GM23338 (cell line): Measurements from ENCODE around the gene HS6ST1. TPM values are rescaled to one million over a fixed set of nuclear protein-coding genes. Genes with fewer than 3 reads are reported as not detected.

Source experiments
- ATAC-seq: fragments of 200-7000 bp; cut with Tn5 transposase; 3 replicates; pipeline ENCODE4 v1.9.1; 2020
- DNase-seq: peaks from one replicate; pipeline ENCODE4 v3.0.0-alpha.2; 2015; ENCODE audit warnings: low spot score
- H2AFZ ChIP-seq: fragments of 200-600 bp; sonication (generic); 2 replicates; pipeline ENCODE4 v1.8.0; 2016; ENCODE audit warnings: antibody characterized with exemption, mild to moderate bottlenecking, moderate library complexity
- H3F3A ChIP-seq: fragments of 200-600 bp; sonication (generic); replicated peaks from 2 replicates; pipeline ENCODE4 v1.8.0; 2017; ENCODE audit warnings: antibody characterized with exemption, mixed run types, low read depth
- H3K27ac ChIP-seq: fragments of 200-600 bp; sonication (generic); 2 replicates; pipeline ENCODE4 v1.6.1; 2016; ENCODE audit warnings: low read depth
- H3K27me3 ChIP-seq: fragments of 200-600 bp; sonication (generic); 2 replicates; pipeline ENCODE4 v1.8.0; 2016; ENCODE audit warnings: mild to moderate bottlenecking, mixed run types, moderate library complexity; ENCODE audit not compliant: insufficient read depth
- H3K36me3 ChIP-seq: fragments of 200-600 bp; sonication (generic); 2 replicates; pipeline ENCODE4 v1.8.0; 2016; ENCODE audit warnings: mild to moderate bottlenecking; ENCODE audit not compliant: insufficient read depth
- H3K4me1 ChIP-seq: fragments of 200-600 bp; sonication (generic); 2 replicates; pipeline ENCODE4 v1.8.0; 2016; ENCODE audit warnings: mild to moderate bottlenecking, moderate library complexity; ENCODE audit not compliant: insufficient read depth
- H3K4me2 ChIP-seq: fragments of 200-600 bp; sonication (generic); 2 replicates; pipeline ENCODE4 v1.7.1; 2017; ENCODE audit warnings: mixed run types
- H3K4me3 ChIP-seq: fragments of 200-600 bp; sonication (generic); 2 replicates; pipeline ENCODE4 v1.6.1; 2016; ENCODE audit warnings: mixed run types
- H3K79me2 ChIP-seq: fragments of 200-600 bp; sonication (generic); replicated peaks from 2 replicates; pipeline ENCODE4 v1.8.0; 2017; ENCODE audit warnings: mild to moderate bottlenecking; ENCODE audit not compliant: insufficient read depth
- H3K9me2 ChIP-seq: fragments of 200-600 bp; sonication (generic); 2 replicates; pipeline ENCODE4 v1.8.0; 2017; ENCODE audit not compliant: insufficient read depth
- H4K20me1 ChIP-seq: fragments of 200-600 bp; sonication (generic); replicated peaks from 2 replicates; pipeline ENCODE4 v1.8.0; 2017; ENCODE audit warnings: mild to moderate bottlenecking; ENCODE audit not compliant: insufficient read depth
- H3K27ac Mint-ChIP-seq: 2 replicates; pipeline ENCODE4 v1.8.0; 2020; ENCODE audit warnings: inconsistent platforms, mild to moderate bottlenecking, moderate library complexity, mixed read lengths
- H3K27me3 Mint-ChIP-seq: 3 replicates; pipeline ENCODE4 v1.8.0; 2022; ENCODE audit warnings: low read depth, mild to moderate bottlenecking, moderate library complexity, mixed read lengths, inconsistent platforms; ENCODE audit not compliant: insufficient read depth, poor library complexity
- H3K36me3 Mint-ChIP-seq: 3 replicates; pipeline ENCODE4 v1.8.0; 2021; ENCODE audit warnings: low read depth, mild to moderate bottlenecking, inconsistent platforms, moderate library complexity, mixed read lengths
- H3K4me1 Mint-ChIP-seq: 3 replicates; pipeline ENCODE4 v1.8.0; 2020; ENCODE audit warnings: mild to moderate bottlenecking, inconsistent platforms, mixed read lengths
- H3K4me3 Mint-ChIP-seq: 3 replicates; pipeline ENCODE4 v1.8.0; 2021; ENCODE audit warnings: moderate library complexity, mild to moderate bottlenecking, inconsistent platforms, mixed read lengths
- H3K9me3 Mint-ChIP-seq: 3 replicates; pipeline ENCODE4 v1.8.0; 2020; ENCODE audit warnings: moderate library complexity, mild to moderate bottlenecking, inconsistent platforms, mixed read lengths
- CREB1 ChIP-seq: fragments of 250-450 bp; sonication (Bioruptor Pico); IDR thresholded peaks from 2 replicates; pipeline ENCODE4 v1.5.0; 2020; ENCODE audit warnings: low read depth, mild to moderate bottlenecking, moderate library complexity
- CTCF ChIP-seq, 2 experiments: fragments of 200-600 bp in 1 of 2; sonication (generic) in 1 of 2; conservative IDR thresholded peaks; 2 replicates each; pipeline versions ENCODE4 v1.5.1 to v1.6.1; 2016 to 2017; ENCODE audit warnings: antibody characterized with exemption in 2 of 2, low read depth in 2 of 2, mild to moderate bottlenecking in 2 of 2, moderate library complexity in 1 of 2
- ETS1 ChIP-seq: IDR thresholded peaks from 2 replicates; pipeline ENCODE4 v1.6.1; 2016; ENCODE audit warnings: antibody characterized with exemption
- EZH2 ChIP-seq: fragments of 200-600 bp; sonication (generic); IDR thresholded peaks from one replicate; pipeline ENCODE4 v1.8.0; 2017; ENCODE audit warnings: antibody characterized with exemption, mild to moderate bottlenecking, low read depth; ENCODE audit not compliant: unreplicated experiment
- EZH2phosphoT487 ChIP-seq: fragments of 200-600 bp; sonication (generic); IDR thresholded peaks from one replicate; pipeline ENCODE4 v1.8.1; 2018; ENCODE audit warnings: antibody characterized with exemption; ENCODE audit not compliant: unreplicated experiment
- JUNB ChIP-seq: IDR thresholded peaks from one replicate; pipeline ENCODE4 v1.6.1; 2016; ENCODE audit warnings: antibody characterized with exemption; ENCODE audit not compliant: unreplicated experiment
- NANOG ChIP-seq: IDR thresholded peaks from 2 replicates; pipeline ENCODE4 v1.6.1; 2016; ENCODE audit warnings: antibody characterized with exemption, borderline replicate concordance
- POLR2AphosphoS5 ChIP-seq: IDR thresholded peaks from 2 replicates; pipeline ENCODE4 v1.6.1; 2016; ENCODE audit warnings: antibody characterized with exemption, low read depth
- REST ChIP-seq: IDR thresholded peaks from one replicate; pipeline ENCODE4 v1.6.1; 2018; ENCODE audit warnings: antibody characterized with exemption; ENCODE audit not compliant: unreplicated experiment
- STAT1 ChIP-seq: IDR thresholded peaks from one replicate; pipeline ENCODE4 v1.6.1; 2016; ENCODE audit warnings: antibody characterized with exemption; ENCODE audit not compliant: unreplicated experiment
- ZNF114 ChIP-seq: fragments of 250-450 bp; sonication (Bioruptor Pico); IDR thresholded peaks from 2 replicates; pipeline ENCODE4 v1.5.0; 2020; ENCODE audit warnings: mild to moderate bottlenecking, moderate library complexity
- ZNF331 ChIP-seq: fragments of 250-450 bp; sonication (Bioruptor Pico); IDR thresholded peaks from 2 replicates; pipeline ENCODE4 v1.5.0; 2020; ENCODE audit warnings: low read depth, mild to moderate bottlenecking, moderate library complexity
- polyA plus RNA-seq: library from polyadenylated mRNA; unstranded; fragments of >200 nt; fragmentation: Nextera tagmentation; extraction: Ambion mirVana; gene quantifications from 2 replicates; pipeline ENCODE4 v1.2.1, GENCODE V29; 2016
- total RNA-seq: library from RNA; depleted of rRNA; stranded (reverse); fragments of >200 nt; shearing (Covaris generic); gene quantifications from 2 replicates; pipeline ENCODE4 v1.2.3, GENCODE V29; 2014

HS6ST1 gene
- total and polyA plus RNA-seq, 2 experiments from 2014 or later = 21.1 to 106 TPM

GRCh38 chr2:128304330-128304714 is 14.3 kb downstream of the HS6ST1 start:
- peaks cover 43% of the 10 kb centered on the region for H4K20me1 ChIP-seq

GRCh38 chr2:128303911-128304310 is 14.8 kb downstream of the HS6ST1 start:
- ATAC-seq (no peak), DNase-seq (no peak)
- Mint-ChIP-seq H3K27me3 (peaks cover 7% of the 10 kb centered on the region), H3K36me3 (no peaks in the 10 kb centered on the region), H3K27ac (no peak overlapping the region), H3K9me3 (no peaks in the 10 kb centered on the region; the same call in 2 of the 3 replicates), H3K4me3 (no peak overlapping the region), H3K4me1 (peaks cover 62% of the 10 kb centered on the region)
- no peak overlapping the region for H3K27ac ChIP-seq
- no peak overlapping the region for H2AFZ ChIP-seq
- no peaks in the 10 kb centered on the region for H3K36me3 ChIP-seq
- H4K20me1 ChIP-seq = peaks cover 41% of the 10 kb centered on the region
- no peaks in the 10 kb centered on the region for H3K9me2 ChIP-seq
- no peaks in the 10 kb centered on the region for H3F3A ChIP-seq
- H3K4me1 ChIP-seq = peaks cover 17% of the 10 kb centered on the region
- H3K4me3 ChIP-seq = no peak overlapping the region
- H3K79me2 ChIP-seq = peaks cover 100% of the 10 kb centered on the region
- H3K4me2 ChIP-seq = no peak overlapping the region
- H3K27me3 ChIP-seq = no peaks in the 10 kb centered on the region
- TF ChIP-seq ZNF331 (CRISPR knock-in tag) (no peak), CREB1 (CRISPR knock-in tag) (no peak), POLR2AphosphoS5 (no peak), ZNF114 (CRISPR knock-in tag) (no peak), NANOG (no peak), EZH2phosphoT487 (no peak), JUNB (no peak), REST (no peak), EZH2 (no peak), ETS1 (no peak), STAT1 (no peak), CTCF (conservative IDR thresholded peaks at IDR 0.05; ENCODE audit: low read depth in 2 of 2) (no peak)

More at GRCh38 chr2:128304330-128304714, 14.3 kb downstream of the HS6ST1 start:
- Histone ChIP-seq H2AFZ (no peak overlapping the region), H3K9me2 (no peaks in the 10 kb centered on the region), H3K79me2 (peaks cover 100% of the 10 kb centered on the region), H3K4me2 (peak overlapping the region; percentile 65; the same call in 1 of the 2 replicates), H3K4me1 (peaks cover 17% of the 10 kb centered on the region), H3K36me3 (no peaks in the 10 kb centered on the region), H3K4me3 (no peak overlapping the region), H3F3A (no peaks in the 10 kb centered on the region), H3K27me3 (no peaks in the 10 kb centered on the region), H3K27ac (no peak overlapping the region)
- ATAC-seq (no peak), DNase-seq (no peak)
- no peaks in the 10 kb centered on the region for H3K36me3 Mint-ChIP-seq
- H3K4me1 Mint-ChIP-seq = peaks cover 62% of the 10 kb centered on the region
- peaks cover 7% of the 10 kb centered on the region for H3K27me3 Mint-ChIP-seq
- H3K27ac Mint-ChIP-seq = no peak overlapping the region
- no peaks in the 10 kb centered on the region; the same call in 2 of the 3 replicates for H3K9me3 Mint-ChIP-seq
- no peak for TF ChIP-seq CTCF (conservative IDR thresholded peaks at IDR 0.05; ENCODE audit: low read depth in 2 of 2)
- no peak for TF ChIP-seq ZNF114 (CRISPR knock-in tag)
- no peak for TF ChIP-seq CREB1 (CRISPR knock-in tag)
- TF ChIP-seq ZNF331 (CRISPR knock-in tag) = no peak
- no peak for TF ChIP-seq NANOG
- no peak for TF ChIP-seq EZH2phosphoT487
- TF ChIP-seq STAT1 = no peak
- no peak overlapping the region for H3K4me3 Mint-ChIP-seq
